IgD-negative memory B cell (primary cell): ENCODE results near the gene GRK1. TPM values are rescaled to one million over a fixed set of nuclear protein-coding genes. Genes with fewer than 3 reads are reported as not detected.
A peak's percentile ranks its signal among the peaks of the same experiment; 100 is the strongest.

ENCODE experiments used
- H3K27ac Mint-ChIP-seq, 3 donors: one replicate each; pipeline ENCODE4 v1.8.0; 2020 to 2022; ENCODE audit warnings: mild to moderate bottlenecking in 3 of 3, mixed read lengths in 3 of 3, moderate library complexity in 1 of 3
- H3K27me3 Mint-ChIP-seq: one replicate; pipeline ENCODE4 v1.8.0; 2021; ENCODE audit warnings: mixed read lengths
- H3K36me3 Mint-ChIP-seq: one replicate; pipeline ENCODE4 v1.8.0; 2020; ENCODE audit warnings: mild to moderate bottlenecking, mixed read lengths
- H3K4me1 Mint-ChIP-seq, 3 donors: one replicate each; pipeline ENCODE4 v1.8.0; 2020 to 2022; ENCODE audit warnings: mixed read lengths in 3 of 3, mild to moderate bottlenecking in 1 of 3
- H3K4me3 Mint-ChIP-seq, 4 donors: one replicate each; pipeline ENCODE4 v1.8.0; 2020 to 2022; ENCODE audit warnings: mild to moderate bottlenecking in 4 of 4, mixed read lengths in 4 of 4, moderate library complexity in 3 of 4
- H3K9me3 Mint-ChIP-seq, 3 donors: one replicate each; pipeline ENCODE4 v1.8.0; 2020 to 2021; ENCODE audit warnings: mixed read lengths in 3 of 3, mild to moderate bottlenecking in 1 of 3
- polyA plus RNA-seq: library from polyadenylated mRNA; unstranded; fragments of 300-500 nt; fragmentation: Illumina TruSeq; gene quantifications from one replicate; pipeline ENCODE4 v1.2.3, GENCODE V29; 2021

The GRK1 gene
- polyA plus RNA-seq, 1 donor from 2014 or later = not detected

GRCh38 chr13:113753171-113753570 lies 86.2 kb downstream of the GRK1 start:
- H3K36me3 Mint-ChIP-seq = no peaks in the 10 kb centered on the region
- H3K4me3 Mint-ChIP-seq = no peak overlapping the region
- H3K9me3 Mint-ChIP-seq = peaks cover 0 to 3% (median 0%) of the 10 kb centered on the region in 3 donors
- H3K27ac Mint-ChIP-seq = no peak overlapping the region
- peaks cover 0 to 10% (median 7%) of the 10 kb centered on the region in 3 donors for H3K4me1 Mint-ChIP-seq
- H3K27me3 Mint-ChIP-seq = no peaks in the 10 kb centered on the region

- H3K9me3 Mint-ChIP-seq = peaks cover 0 to 3% (median 0%) of the 10 kb centered on the region in 3 donors
- no peak overlapping the region for H3K27ac Mint-ChIP-seq
Measured at GRCh38 chr13:113754242-113754641, 87.2 kb downstream of the GRK1 start.

GRCh38 chr13:113754691-113755090 lies 87.7 kb downstream of the GRK1 start:
- no peak overlapping the region for H3K4me3 Mint-ChIP-seq
- peak overlapping the region in 1 of 3 donors; percentile 65 for H3K27ac Mint-ChIP-seq
- H3K27me3 Mint-ChIP-seq = peaks cover 6% of the 10 kb centered on the region
- H3K9me3 Mint-ChIP-seq = peaks cover 0 to 3% (median 0%) of the 10 kb centered on the region in 3 donors
- peaks cover 5 to 18% (median 16%) of the 10 kb centered on the region in 3 donors for H3K4me1 Mint-ChIP-seq
- H3K36me3 Mint-ChIP-seq = no peaks in the 10 kb centered on the region

More at GRCh38 chr13:113754242-113754641, 87.2 kb downstream of the GRK1 start:
- Mint-ChIP-seq H3K27me3 (peaks cover 1% of the 10 kb centered on the region), H3K4me1 (peaks cover 5 to 15% (median 12%) of the 10 kb centered on the region in 3 donors), H3K36me3 (no peaks in the 10 kb centered on the region), H3K4me3 (no peak overlapping the region)

GRCh38 chr13:113756441-113757097 lies 89.5 kb downstream of the GRK1 start:
- no peak overlapping the region for H3K27ac Mint-ChIP-seq
- H3K4me1 Mint-ChIP-seq = peaks cover 5 to 20% (median 17%) of the 10 kb centered on the region in 3 donors
- H3K36me3 Mint-ChIP-seq = no peaks in the 10 kb centered on the region
- peaks cover 15% of the 10 kb centered on the region for H3K27me3 Mint-ChIP-seq
- no peak overlapping the region for H3K4me3 Mint-ChIP-seq
- peaks cover 0 to 2% (median 0%) of the 10 kb centered on the region in 3 donors for H3K9me3 Mint-ChIP-seq

GRCh38 chr13:113758651-113759524 lies 91.9 kb downstream of the GRK1 start, which contains the start of gene TMEM255B:
Gene TMEM255B, plus strand, starts transcription at chr13:113759226. Its CDS starts 44 bp downstream, at chr13:113759270.
- H3K4me3 Mint-ChIP-seq = peak within 1 kb of the TSS; percentile 79 to 92 (median 90)
- peak within 1 kb of the TSS; percentile 55 to 92 (median 82) for H3K27ac Mint-ChIP-seq
- H3K4me1 Mint-ChIP-seq = peaks cover 5 to 20% (median 17%) of the 10 kb centered on the region in 3 donors
- H3K36me3 Mint-ChIP-seq = no peaks in the 10 kb centered on the region
- peaks cover 25% of the 10 kb centered on the region for H3K27me3 Mint-ChIP-seq
- H3K9me3 Mint-ChIP-seq = peaks cover 0 to 2% (median 0%) of the 10 kb centered on the region in 3 donors

GRCh38 chr13:113759525-113760137 lies 92.6 kb downstream of the GRK1 start:
- H3K4me1 Mint-ChIP-seq = peaks cover 5 to 20% (median 17%) of the 10 kb centered on the region in 3 donors
- H3K36me3 Mint-ChIP-seq = no peaks in the 10 kb centered on the region
- peaks cover 27% of the 10 kb centered on the region for H3K27me3 Mint-ChIP-seq

GRCh38 chr13:113761136-113761535 lies 94.1 kb downstream of the GRK1 start:
- H3K27me3 Mint-ChIP-seq = peaks cover 34% of the 10 kb centered on the region
- H3K4me1 Mint-ChIP-seq = peaks cover 5 to 20% (median 15%) of the 10 kb centered on the region in 3 donors
- H3K27ac Mint-ChIP-seq = no peak overlapping the region
- no peak overlapping the region for H3K4me3 Mint-ChIP-seq
- H3K36me3 Mint-ChIP-seq = no peaks in the 10 kb centered on the region
- H3K9me3 Mint-ChIP-seq = peaks cover 0 to 2% (median 0%) of the 10 kb centered on the region in 3 donors

More at GRCh38 chr13:113759525-113760137, 92.6 kb downstream of the GRK1 start:
- H3K9me3 Mint-ChIP-seq = peaks cover 0 to 2% (median 0%) of the 10 kb centered on the region in 3 donors
- peak overlapping the region; percentile 55 to 92 (median 82) for H3K27ac Mint-ChIP-seq
- peak overlapping the region; percentile 50 to 92 (median 89) for H3K4me3 Mint-ChIP-seq

- no peak overlapping the region for H3K27ac Mint-ChIP-seq
- peaks cover 5 to 18% (median 12%) of the 10 kb centered on the region in 3 donors for H3K4me1 Mint-ChIP-seq
- no peaks in the 10 kb centered on the region for H3K9me3 Mint-ChIP-seq
- H3K4me3 Mint-ChIP-seq = no peak overlapping the region
- H3K27me3 Mint-ChIP-seq = peaks cover 35% of the 10 kb centered on the region
- no peaks in the 10 kb centered on the region for H3K36me3 Mint-ChIP-seq
Measured at GRCh38 chr13:113762075-113762474, 95.1 kb downstream of the GRK1 start.

GRCh38 chr13:113762538-113762937 lies 95.5 kb downstream of the GRK1 start:
- H3K27ac Mint-ChIP-seq = no peak overlapping the region
- peaks cover 35% of the 10 kb centered on the region for H3K27me3 Mint-ChIP-seq
- H3K4me1 Mint-ChIP-seq = peaks cover 5 to 16% (median 11%) of the 10 kb centered on the region in 3 donors
- H3K9me3 Mint-ChIP-seq = no peaks in the 10 kb centered on the region
- no peaks in the 10 kb centered on the region for H3K36me3 Mint-ChIP-seq
- H3K4me3 Mint-ChIP-seq = no peak overlapping the region

GRCh38 chr13:113763254-113763653 lies 96.2 kb downstream of the GRK1 start:
- H3K36me3 Mint-ChIP-seq = no peaks in the 10 kb centered on the region
- no peak overlapping the region for H3K27ac Mint-ChIP-seq
- peaks cover 4 to 12% (median 7%) of the 10 kb centered on the region in 3 donors for H3K4me1 Mint-ChIP-seq
- H3K27me3 Mint-ChIP-seq = peaks cover 35% of the 10 kb centered on the region
- H3K9me3 Mint-ChIP-seq = no peaks in the 10 kb centered on the region
- peak overlapping the region in 1 of 4 donors; percentile 6 for H3K4me3 Mint-ChIP-seq

- Mint-ChIP-seq H3K4me3 (no peak overlapping the region), H3K9me3 (no peaks in the 10 kb centered on the region), H3K4me1 (peaks cover 0 to 8% (median 3%) of the 10 kb centered on the region in 3 donors), H3K36me3 (no peaks in the 10 kb centered on the region), H3K27me3 (peaks cover 34% of the 10 kb centered on the region), H3K27ac (no peak overlapping the region)
Measured at GRCh38 chr13:113763961-113764792, 97.2 kb downstream of the GRK1 start.

- no peaks in the 10 kb centered on the region for H3K9me3 Mint-ChIP-seq
- H3K4me3 Mint-ChIP-seq = no peak overlapping the region
- no peak overlapping the region for H3K27ac Mint-ChIP-seq
- no peaks in the 10 kb centered on the region for H3K36me3 Mint-ChIP-seq
- peaks cover 27% of the 10 kb centered on the region for H3K27me3 Mint-ChIP-seq
- peaks cover 0 to 1% (median 0%) of the 10 kb centered on the region in 3 donors for H3K4me1 Mint-ChIP-seq
Measured at GRCh38 chr13:113764793-113765563, 98.0 kb downstream of the GRK1 start.

- Mint-ChIP-seq H3K27ac (peak overlapping the region in 1 of 3 donors; percentile 43), H3K9me3 (no peaks in the 10 kb centered on the region), H3K27me3 (peaks cover 24% of the 10 kb centered on the region), H3K4me1 (no peaks in the 10 kb centered on the region), H3K4me3 (no peak overlapping the region), H3K36me3 (no peaks in the 10 kb centered on the region)
Measured at GRCh38 chr13:113765564-113765910, 98.5 kb downstream of the GRK1 start.
